GM20000 (cell line): ENCODE measurements around the gene GRIN1.

Experiments used
- DNase-seq: peaks from one replicate; pipeline ENCODE4 v3.0.0; 2012; ENCODE audit warnings: low spot score
- TF ChIP-seq, protein P1 (sequence below): IDR thresholded peaks from 2 replicates; pipeline ENCODE4 v1.5.1; 2012; ENCODE audit warnings: mild to moderate bottlenecking, control low read depth; ENCODE audit errors: extremely low read depth, missing control alignments

The GRIN1 gene

GRCh38 chr9:137178939-137179630 lies 40.1 kb downstream of the GRIN1 start:
- TF ChIP-seq, protein P1, sequence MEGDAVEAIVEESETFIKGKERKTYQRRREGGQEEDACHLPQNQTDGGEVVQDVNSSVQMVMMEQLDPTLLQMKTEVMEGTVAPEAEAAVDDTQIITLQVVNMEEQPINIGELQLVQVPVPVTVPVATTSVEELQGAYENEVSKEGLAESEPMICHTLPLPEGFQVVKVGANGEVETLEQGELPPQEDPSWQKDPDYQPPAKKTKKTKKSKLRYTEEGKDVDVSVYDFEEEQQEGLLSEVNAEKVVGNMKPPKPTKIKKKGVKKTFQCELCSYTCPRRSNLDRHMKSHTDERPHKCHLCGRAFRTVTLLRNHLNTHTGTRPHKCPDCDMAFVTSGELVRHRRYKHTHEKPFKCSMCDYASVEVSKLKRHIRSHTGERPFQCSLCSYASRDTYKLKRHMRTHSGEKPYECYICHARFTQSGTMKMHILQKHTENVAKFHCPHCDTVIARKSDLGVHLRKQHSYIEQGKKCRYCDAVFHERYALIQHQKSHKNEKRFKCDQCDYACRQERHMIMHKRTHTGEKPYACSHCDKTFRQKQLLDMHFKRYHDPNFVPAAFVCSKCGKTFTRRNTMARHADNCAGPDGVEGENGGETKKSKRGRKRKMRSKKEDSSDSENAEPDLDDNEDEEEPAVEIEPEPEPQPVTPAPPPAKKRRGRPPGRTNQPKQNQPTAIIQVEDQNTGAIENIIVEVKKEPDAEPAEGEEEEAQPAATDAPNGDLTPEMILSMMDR, result no peak
- DNase-seq, result peak; percentile 27

DNA sequence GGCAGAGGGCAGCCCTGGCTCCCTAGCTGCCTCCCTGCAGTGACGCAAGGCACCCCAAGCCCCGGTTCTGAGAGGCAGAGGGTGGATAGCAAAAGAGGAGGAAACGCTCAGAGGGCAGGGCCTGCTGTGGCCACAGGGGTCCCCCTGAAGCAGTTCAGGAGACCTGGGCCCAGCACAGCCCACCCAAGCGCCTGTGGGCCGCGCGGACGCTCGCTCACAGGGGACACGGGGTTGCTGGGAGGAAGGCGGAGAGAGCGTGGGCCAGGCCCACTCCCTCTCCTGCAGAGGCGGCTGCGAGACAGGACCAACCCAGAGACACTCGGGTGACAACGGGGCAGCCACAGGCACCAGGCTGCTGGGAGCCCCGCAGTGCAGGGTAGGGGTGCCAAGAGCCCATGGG lies 40.8 kb downstream of the GRIN1 start:
- DNase-seq, result no peak

DNA sequence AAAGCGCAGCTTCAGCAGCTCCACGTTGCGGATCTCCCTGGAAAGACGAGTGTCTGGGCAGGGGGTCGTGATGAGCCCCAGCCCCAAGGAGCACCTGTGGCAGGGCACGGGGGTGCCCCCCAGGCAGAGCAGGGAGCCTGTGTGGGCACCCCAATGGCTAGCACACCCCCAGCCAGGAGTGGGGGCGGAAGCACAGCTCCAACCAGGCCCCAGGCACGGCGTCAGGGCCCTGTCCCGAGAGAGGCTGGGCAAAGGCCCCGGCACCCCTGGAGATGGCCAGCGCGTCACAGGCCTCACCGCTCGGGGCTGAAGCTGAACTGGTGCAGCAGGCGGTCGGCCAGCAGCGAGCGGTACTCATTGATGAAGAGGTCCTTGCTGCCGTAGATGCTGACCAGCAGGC lies 41.5 kb downstream of the GRIN1 start:
- no peak for DNase-seq
- TF ChIP-seq, protein P1, result no peak

More for the DNA sequence above, 40.8 kb downstream of the GRIN1 start:
- TF ChIP-seq, protein P1, result no peak

DNA sequence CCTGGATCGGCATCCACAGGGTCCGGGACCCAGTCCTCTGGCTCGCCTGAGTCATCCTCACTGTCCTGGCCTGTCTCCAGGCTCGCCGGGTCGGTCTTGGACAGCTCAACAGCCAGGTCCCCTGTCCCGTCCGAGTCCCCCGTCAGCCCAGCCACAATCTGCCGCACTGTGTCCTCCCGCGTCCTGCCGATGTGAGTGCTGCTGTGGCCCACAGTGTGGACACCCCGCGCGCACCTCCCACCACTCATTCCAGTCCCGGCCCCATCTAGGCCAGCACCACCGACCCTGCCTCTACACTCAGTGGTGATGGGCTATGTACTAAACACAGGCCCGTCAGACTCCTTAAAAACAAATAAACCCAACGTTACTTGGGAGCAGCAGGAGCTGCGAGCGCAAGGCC lies 42.7 kb downstream of the GRIN1 start:
- TF ChIP-seq, protein P1, result no peak
- no peak for DNase-seq

DNA sequence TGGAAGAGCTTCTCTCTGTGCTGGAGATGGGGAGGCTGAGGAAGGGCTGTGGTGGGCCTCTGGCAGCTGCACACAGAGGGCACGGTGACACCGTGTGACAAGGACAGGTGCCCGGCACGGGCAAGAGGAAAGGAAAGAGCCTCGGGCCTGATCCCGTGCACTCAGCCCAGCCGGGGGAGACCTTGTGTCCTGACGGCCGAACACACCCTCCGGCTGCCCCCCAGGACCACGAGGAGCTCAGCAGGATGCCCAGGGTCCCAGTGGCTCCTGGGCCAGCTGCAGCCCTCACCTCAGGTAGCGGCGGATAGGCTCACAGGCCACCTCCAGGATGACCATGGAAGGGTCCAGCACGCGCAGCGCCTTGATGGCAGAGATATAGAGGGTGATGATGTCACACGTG lies 43.9 kb downstream of the GRIN1 start:
- TF ChIP-seq, protein P1, result no peak
- DNase-seq, result no peak

DNA sequence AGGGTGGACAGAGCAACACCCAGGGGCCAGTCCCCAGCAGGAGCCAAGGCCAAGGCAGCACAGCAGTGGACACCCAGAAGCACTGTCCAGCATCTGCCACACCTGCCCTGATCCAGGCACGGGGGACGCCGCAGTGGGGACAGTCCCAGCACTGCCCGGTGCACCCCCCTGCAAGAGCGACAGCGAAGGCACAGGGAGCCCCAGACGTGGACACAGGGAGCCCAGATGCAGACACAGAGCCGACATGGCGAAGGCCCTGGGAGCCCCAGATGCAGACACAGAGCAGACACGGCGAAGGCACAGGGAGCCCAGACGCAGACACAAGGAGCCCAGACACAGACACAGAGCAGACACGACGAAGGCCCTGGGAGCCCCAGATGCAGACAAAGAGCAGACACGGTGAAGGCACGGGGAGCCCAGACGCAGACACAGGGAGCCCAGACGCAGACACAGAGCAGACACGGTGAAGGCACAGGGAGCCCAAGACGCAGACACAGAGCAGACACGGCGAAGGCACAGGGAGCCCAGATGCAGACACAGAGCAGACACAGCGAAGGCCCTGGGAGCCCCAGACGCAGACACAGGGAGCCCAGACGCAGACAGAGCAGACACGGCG lies 45.1 kb downstream of the GRIN1 start:
- no peak for DNase-seq
- TF ChIP-seq, protein P1, result no peak

DNA sequence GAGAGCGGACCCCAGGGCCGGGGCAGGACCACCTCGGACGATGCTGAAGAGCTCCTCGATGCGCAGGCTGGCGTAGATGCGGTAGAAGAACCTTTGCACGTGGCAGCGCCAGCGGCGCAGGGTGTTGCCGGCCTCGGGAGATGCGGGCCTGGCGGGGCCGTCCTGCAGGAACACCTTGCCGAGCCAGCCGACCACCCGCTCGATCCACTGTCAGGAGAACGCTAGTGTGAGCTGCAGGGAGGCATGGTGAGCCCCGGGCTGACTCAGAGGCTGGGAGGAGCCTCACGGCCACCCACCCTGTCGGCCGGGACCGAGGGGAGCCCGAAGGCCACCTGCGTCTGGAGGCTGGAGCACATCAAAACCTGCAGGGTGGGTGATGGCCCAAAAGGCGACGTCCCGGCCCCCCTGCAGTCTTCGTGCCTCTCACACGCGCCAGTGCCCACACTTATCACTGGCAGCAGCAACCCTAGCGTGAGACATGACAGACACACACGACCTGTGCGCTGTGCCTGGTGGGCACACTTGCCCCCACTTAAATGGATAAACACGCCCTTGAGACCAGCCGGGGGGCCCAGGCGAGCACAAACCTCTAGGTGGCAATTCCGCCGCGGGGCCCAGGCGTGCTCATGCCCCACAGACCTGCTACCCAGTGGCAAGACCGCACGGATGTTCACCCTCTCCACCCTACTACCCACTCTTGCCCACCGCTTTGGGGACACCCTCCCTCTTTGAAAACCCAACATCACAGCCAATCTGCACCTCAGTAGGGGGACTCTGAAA lies 46.1 kb downstream of the GRIN1 start:
- TF ChIP-seq, protein P1, result no peak

More for the DNA sequence above, 46.1 kb downstream of the GRIN1 start:
- DNase-seq, result no peak
